Vagina (tissue), 2 donors: Measurements from ENCODE around the gene GUCD1. TPM values are rescaled to one million over a fixed set of nuclear protein-coding genes. Genes with fewer than 3 reads are reported as not detected.
A peak's percentile ranks its signal among the peaks of the same experiment; 100 is the strongest.

ENCODE experiments used
- DNase-seq, 2 donors: peaks; one replicate each; pipeline ENCODE4 v3.0.0-alpha.2; 2017; ENCODE audit errors: extremely low spot score in 2 of 2
- H3K27ac ChIP-seq: fragments of 200-600 bp; sonication (generic); one replicate; pipeline ENCODE4 v1.5.1; 2019
- H3K27me3 ChIP-seq: fragments of 200-600 bp; sonication (generic); one replicate; pipeline ENCODE4 v1.5.1; 2019
- H3K36me3 ChIP-seq, 2 donors: fragments of 200-600 bp; sonication (generic); one replicate each; pipeline ENCODE4 v1.5.1; 2017 to 2019
- H3K4me1 ChIP-seq: fragments of 200-600 bp; sonication (generic); one replicate; pipeline ENCODE4 v1.5.1; 2019
- H3K4me3 ChIP-seq, 2 donors: fragments of 200-600 bp; sonication (generic); 1 replicate in 1 of 2; 2 replicates in 1 of 2; pipeline ENCODE4 v1.5.1; 2016 to 2019
- H3K9me3 ChIP-seq: fragments of 200-600 bp; sonication (generic); one replicate; pipeline ENCODE4 v1.5.1; 2019
- POLR2A ChIP-seq, 2 donors: fragments of 450-650 bp; IDR thresholded peaks; one replicate each; pipeline ENCODE4 v1.6.1; 2017; ENCODE audit warnings: antibody characterized with exemption in 2 of 2, mild to moderate bottlenecking in 2 of 2, moderate library complexity in 2 of 2
- POLR2AphosphoS5 ChIP-seq, 2 donors: sonication (generic); formaldehyde crosslinking; IDR thresholded peaks; one replicate each; pipeline ENCODE4 v1.9.0; 2017; ENCODE audit warnings: antibody characterized with exemption in 2 of 2, mild to moderate bottlenecking in 2 of 2, low read depth in 1 of 2; ENCODE audit not compliant: insufficient read depth in 1 of 2
- intact Hi-C: fragments of 100-400 bp; cut with DNase I; formaldehyde crosslinking; loops from one replicate; pipeline ENCODE4 v1.15.1; 2023
- total RNA-seq: library from RNA; depleted of rRNA; stranded (reverse); fragments of >200 nt; gene quantifications from one replicate; pipeline ENCODE4 v1.2.3, GENCODE V29; 2016
- TF ChIP-seq, protein P1 (sequence below), 3 experiments: fragments of 450-650 bp in 2 of 3; fragments of 200-600 bp in 1 of 3; sonication (generic) in 1 of 3; IDR thresholded peaks; one replicate each; pipeline ENCODE4 v1.5.1; 2017 to 2019; ENCODE audit warnings: antibody characterized with exemption in 3 of 3, mild to moderate bottlenecking in 2 of 3, moderate library complexity in 2 of 3

GUCD1 gene
- total RNA-seq, 1 donor from 2014 or later = 81.8 TPM

GRCh38 chr22:24565077-24565476, 10.1 kb upstream of the GUCD1 start:
- Histone ChIP-seq H3K36me3 (peaks cover 0 to 34% of the 10 kb centered on the region in 2 donors), H3K27ac (no peak overlapping the region), H3K4me3 (no peak overlapping the region), H3K9me3 (no peaks in the 10 kb centered on the region), H3K27me3 (no peaks in the 10 kb centered on the region), H3K4me1 (peaks cover 48% of the 10 kb centered on the region)
- DNase-seq = no peak
- intact Hi-C loops = no loop called here
- TF ChIP-seq POLR2A (IDR thresholded peaks at IDR 0.05) (no peak), POLR2AphosphoS5 (IDR thresholded peaks at IDR 0.05; ENCODE audit: insufficient read depth in 1 of 2, low read depth in 1 of 2) (no peak)
- TF ChIP-seq, protein P1, sequence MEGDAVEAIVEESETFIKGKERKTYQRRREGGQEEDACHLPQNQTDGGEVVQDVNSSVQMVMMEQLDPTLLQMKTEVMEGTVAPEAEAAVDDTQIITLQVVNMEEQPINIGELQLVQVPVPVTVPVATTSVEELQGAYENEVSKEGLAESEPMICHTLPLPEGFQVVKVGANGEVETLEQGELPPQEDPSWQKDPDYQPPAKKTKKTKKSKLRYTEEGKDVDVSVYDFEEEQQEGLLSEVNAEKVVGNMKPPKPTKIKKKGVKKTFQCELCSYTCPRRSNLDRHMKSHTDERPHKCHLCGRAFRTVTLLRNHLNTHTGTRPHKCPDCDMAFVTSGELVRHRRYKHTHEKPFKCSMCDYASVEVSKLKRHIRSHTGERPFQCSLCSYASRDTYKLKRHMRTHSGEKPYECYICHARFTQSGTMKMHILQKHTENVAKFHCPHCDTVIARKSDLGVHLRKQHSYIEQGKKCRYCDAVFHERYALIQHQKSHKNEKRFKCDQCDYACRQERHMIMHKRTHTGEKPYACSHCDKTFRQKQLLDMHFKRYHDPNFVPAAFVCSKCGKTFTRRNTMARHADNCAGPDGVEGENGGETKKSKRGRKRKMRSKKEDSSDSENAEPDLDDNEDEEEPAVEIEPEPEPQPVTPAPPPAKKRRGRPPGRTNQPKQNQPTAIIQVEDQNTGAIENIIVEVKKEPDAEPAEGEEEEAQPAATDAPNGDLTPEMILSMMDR (IDR thresholded peaks at IDR 0.05) = no peak

DNA sequence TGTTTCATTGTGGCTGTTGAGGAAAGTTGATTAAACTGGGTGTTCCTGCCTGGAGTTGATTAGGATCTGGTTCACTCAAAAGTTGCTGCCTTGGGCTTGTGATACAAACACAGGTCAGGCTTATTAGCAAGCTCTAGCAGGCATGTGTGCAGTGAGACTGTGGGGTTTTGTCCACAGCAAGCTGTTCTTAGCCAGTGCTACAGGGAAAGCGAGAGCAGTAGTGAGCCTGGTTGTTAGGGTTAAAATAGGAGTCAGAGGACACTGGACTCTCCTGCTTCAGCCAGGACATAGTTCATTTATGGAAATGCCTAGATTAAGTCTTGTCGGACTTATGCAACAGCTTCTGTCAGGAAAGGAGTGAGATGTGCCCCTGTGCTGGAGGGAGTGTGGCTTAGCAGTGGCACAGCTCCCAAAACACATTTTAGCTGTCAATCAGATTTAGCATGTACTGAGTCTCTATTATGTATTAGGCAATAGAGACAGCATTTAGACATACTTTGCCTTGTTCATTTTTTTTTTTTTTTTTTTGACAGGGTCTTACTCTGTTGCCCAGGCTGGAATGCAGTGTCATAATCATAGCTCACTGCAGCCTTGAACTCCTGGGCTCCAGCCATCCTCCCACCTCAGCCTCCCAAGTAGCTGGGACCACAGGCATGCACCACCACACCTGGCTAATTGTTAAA, 9.6 kb upstream of the GUCD1 start:
- Histone ChIP-seq H3K27ac (peak overlapping the region; percentile 24), H3K9me3 (no peaks in the 10 kb centered on the region), H3K36me3 (peaks cover 0 to 30% of the 10 kb centered on the region in 2 donors), H3K27me3 (no peaks in the 10 kb centered on the region), H3K4me1 (peaks cover 48% of the 10 kb centered on the region), H3K4me3 (no peak overlapping the region)
- TF ChIP-seq POLR2AphosphoS5 (IDR thresholded peaks at IDR 0.05; ENCODE audit: insufficient read depth in 1 of 2, low read depth in 1 of 2) (peak in 1 of 2 donors; percentile 7), POLR2A (IDR thresholded peaks at IDR 0.05) (no peak)
- TF ChIP-seq, protein P1 (IDR thresholded peaks at IDR 0.05) = no peak
- intact Hi-C loops = no loop called here
- no peak for DNase-seq

DNA sequence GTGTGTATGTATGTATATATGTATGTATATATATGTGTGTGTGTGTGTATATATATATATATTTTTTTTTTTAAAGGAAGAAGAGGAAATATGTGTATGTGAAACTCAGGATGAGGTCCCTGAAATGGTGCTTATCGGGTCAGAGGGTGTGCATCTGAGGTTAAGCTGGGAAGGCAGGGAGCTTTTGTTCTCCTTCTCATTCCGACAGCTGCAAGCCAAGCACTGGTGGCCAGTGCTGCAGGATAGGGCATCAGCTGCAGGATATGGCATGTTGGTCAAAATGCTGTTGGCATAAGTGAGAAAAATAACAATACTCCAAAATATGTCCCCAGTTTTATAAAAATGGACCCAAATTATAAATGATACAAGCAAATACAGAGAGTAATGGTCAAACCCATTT, 8.3 kb upstream of the GUCD1 start:
- no peak for DNase-seq
- intact Hi-C loops = no loop called here
- no peak overlapping the region for H3K27ac ChIP-seq
- H3K36me3 ChIP-seq = peaks cover 0 to 23% of the 10 kb centered on the region in 2 donors
- peaks cover 48% of the 10 kb centered on the region for H3K4me1 ChIP-seq
- no peak overlapping the region for H3K4me3 ChIP-seq
- no peak for TF ChIP-seq POLR2A (IDR thresholded peaks at IDR 0.05)
- TF ChIP-seq POLR2AphosphoS5 (IDR thresholded peaks at IDR 0.05; ENCODE audit: insufficient read depth in 1 of 2, low read depth in 1 of 2) = no peak
- TF ChIP-seq, protein P1 (IDR thresholded peaks at IDR 0.05) = no peak
- no peaks in the 10 kb centered on the region for H3K27me3 ChIP-seq
- no peaks in the 10 kb centered on the region for H3K9me3 ChIP-seq

- no peak for DNase-seq
- peaks cover 41% of the 10 kb centered on the region for H3K4me1 ChIP-seq
- no peak for TF ChIP-seq POLR2AphosphoS5 (IDR thresholded peaks at IDR 0.05; ENCODE audit: insufficient read depth in 1 of 2, low read depth in 1 of 2)
- TF ChIP-seq, protein P1 (IDR thresholded peaks at IDR 0.05) = no peak
- TF ChIP-seq POLR2A (IDR thresholded peaks at IDR 0.05) = no peak
- H3K9me3 ChIP-seq = no peaks in the 10 kb centered on the region
- H3K4me3 ChIP-seq = no peak overlapping the region
- no peaks in the 10 kb centered on the region for H3K27me3 ChIP-seq
- peaks cover 0 to 24% of the 10 kb centered on the region in 2 donors for H3K36me3 ChIP-seq
- intact Hi-C loops = no loop called here
- H3K27ac ChIP-seq = no peak overlapping the region
These were observed 4.5 kb upstream of the GUCD1 start for GRCh38 chr22:24559471-24559870.
